Esophagus (tissue), 2 donors: Measurements from ENCODE around the gene SOX13. TPM values are rescaled to one million over a fixed set of nuclear protein-coding genes. Genes with fewer than 3 reads are reported as not detected.
A peak's percentile ranks its signal among the peaks of the same experiment; 100 is the strongest.

Experiments used
- H3K27ac ChIP-seq, 2 donors: one replicate each; pipeline ENCODE4 v1.5.1; 2013; ENCODE audit warnings: low read depth in 2 of 2, mild to moderate bottlenecking in 2 of 2, inconsistent platforms in 1 of 2, low read length in 1 of 2, moderate library complexity in 1 of 2
- H3K27me3 ChIP-seq, 2 donors: one replicate each; pipeline ENCODE4 v1.6.1; 2013; ENCODE audit warnings: low read length in 2 of 2, control low read depth in 1 of 2, mild to moderate bottlenecking in 1 of 2; ENCODE audit not compliant: insufficient read depth in 2 of 2, control insufficient read depth in 1 of 2
- H3K36me3 ChIP-seq, 2 donors: one replicate each; pipeline ENCODE4 v1.6.1; 2013; ENCODE audit warnings: low read length in 1 of 2; ENCODE audit not compliant: control insufficient read depth in 2 of 2, insufficient read depth in 2 of 2
- H3K4me1 ChIP-seq, 2 donors: one replicate each; pipeline ENCODE4 v1.6.1; 2013; ENCODE audit warnings: low read length in 1 of 2; ENCODE audit not compliant: control insufficient read depth in 2 of 2, insufficient read depth in 2 of 2
- H3K4me3 ChIP-seq, 2 donors: one replicate each; pipeline ENCODE4 v1.5.1; 2013; ENCODE audit warnings: low read length in 2 of 2, mild to moderate bottlenecking in 2 of 2, low read depth in 1 of 2, moderate library complexity in 1 of 2
- H3K9me3 ChIP-seq, 2 donors: one replicate each; pipeline ENCODE4 v1.6.1; 2013; ENCODE audit warnings: mild to moderate bottlenecking in 2 of 2, low read depth in 1 of 2, low read length in 1 of 2, moderate library complexity in 1 of 2; ENCODE audit not compliant: control insufficient read depth in 2 of 2, insufficient read depth in 1 of 2
- WGBS, 2 donors: extraction: QIAGEN DNeasy Blood & Tissue Kit; methylation state at CpG; one replicate each; pipeline ENCODE4 v1.1.7; 2013; 5-methylcytosine and 5-hydroxymethylcytosine counted together
- polyA plus RNA-seq, 2 donors: library from polyadenylated mRNA; stranded (reverse); fragments of 200-250 nt; gene quantifications; one replicate each; pipeline ENCODE4 v1.2.3, GENCODE V29; 2013
- donor health status: healthy with polysubstance abuse.
- donor health status: Bipolar disorder and iron deficiency.

SOX13 gene
- polyA plus RNA-seq, 2 donors: 6.9 to 10.4 TPM

DNA sequence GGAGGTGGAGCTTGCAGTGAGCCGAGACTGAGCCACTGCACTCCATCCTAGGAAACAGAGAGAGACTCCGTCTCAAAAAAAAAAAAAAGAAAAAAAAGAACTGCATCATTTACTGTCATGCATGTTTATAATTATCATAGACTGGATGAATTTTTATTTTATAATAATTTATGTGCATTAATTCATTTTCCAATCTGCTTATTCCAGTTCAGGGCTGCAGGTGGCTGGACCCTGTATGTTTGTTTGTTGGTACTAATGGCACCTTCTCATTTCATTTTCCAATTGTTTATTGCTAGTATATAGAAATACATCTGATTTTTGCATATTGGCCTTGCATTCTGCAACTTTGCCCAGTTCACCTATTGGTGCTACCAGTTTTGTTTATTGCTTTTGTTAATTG is 19.0 kb upstream of the SOX13 start:
- no peaks in the 10 kb centered on the region for H3K36me3 ChIP-seq
- H3K27me3 ChIP-seq: no peaks in the 10 kb centered on the region
- no peak overlapping the region for H3K27ac ChIP-seq
- H3K4me1 ChIP-seq: no peaks in the 10 kb centered on the region
- 85 to 91% methylated on average over 2 of the region's 2 CpGs for WGBS, 2 donors
- H3K9me3 ChIP-seq: no peaks in the 10 kb centered on the region
- H3K4me3 ChIP-seq: no peak overlapping the region

DNA sequence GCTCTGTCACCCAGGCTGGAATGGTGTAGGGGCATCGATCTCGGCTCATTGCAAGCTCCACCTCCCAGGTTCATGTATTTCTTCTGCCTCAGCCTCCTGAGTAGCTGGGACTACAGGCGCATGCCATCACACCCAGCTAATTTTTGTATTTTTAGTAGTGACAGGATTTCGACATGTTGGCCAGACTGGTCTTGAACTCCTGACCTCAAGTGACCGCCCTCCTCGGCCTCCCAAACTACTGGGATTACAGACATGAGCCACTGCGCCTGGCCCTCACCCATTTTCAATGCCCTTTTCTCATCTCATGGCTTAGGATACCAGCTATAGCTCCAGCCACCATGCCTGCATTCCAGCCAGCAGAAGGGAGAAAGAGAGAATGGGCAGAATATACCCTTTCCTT is 12.9 kb upstream of the SOX13 start:
- Histone ChIP-seq H3K9me3 (no peaks in the 10 kb centered on the region), H3K27ac (no peak overlapping the region), H3K4me1 (no peaks in the 10 kb centered on the region), H3K4me3 (no peak overlapping the region), H3K27me3 (no peaks in the 10 kb centered on the region), H3K36me3 (no peaks in the 10 kb centered on the region)
- 90 to 91% methylated on average over 7 of the region's 7 CpGs for WGBS, 2 donors

DNA sequence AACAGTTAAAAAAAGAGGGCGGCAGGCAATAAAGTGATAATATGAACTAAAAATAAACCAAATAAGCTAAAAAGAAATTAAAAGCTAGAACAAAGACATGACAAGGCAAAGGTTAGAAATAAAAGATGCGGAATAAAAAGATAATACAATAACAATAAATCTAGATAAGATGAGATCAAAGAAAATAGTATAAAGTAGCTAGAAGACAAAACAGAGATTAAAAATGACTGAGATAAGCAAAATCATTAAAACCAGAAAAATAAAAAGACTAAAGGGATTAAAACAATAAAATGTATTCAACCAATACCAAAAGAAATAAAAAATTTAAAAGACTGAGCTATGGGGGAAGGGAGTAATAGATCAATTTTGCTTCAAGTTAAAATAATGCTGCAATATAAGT is 10.8 kb upstream of the SOX13 start:
- no peak overlapping the region for H3K4me3 ChIP-seq
- H3K4me1 ChIP-seq: no peaks in the 10 kb centered on the region
- no peaks in the 10 kb centered on the region for H3K9me3 ChIP-seq
- no peak overlapping the region for H3K27ac ChIP-seq
- WGBS, 2 donors: 96% methylated on average over 2 of the region's 2 CpGs
- no peaks in the 10 kb centered on the region for H3K36me3 ChIP-seq
- no peaks in the 10 kb centered on the region for H3K27me3 ChIP-seq

DNA sequence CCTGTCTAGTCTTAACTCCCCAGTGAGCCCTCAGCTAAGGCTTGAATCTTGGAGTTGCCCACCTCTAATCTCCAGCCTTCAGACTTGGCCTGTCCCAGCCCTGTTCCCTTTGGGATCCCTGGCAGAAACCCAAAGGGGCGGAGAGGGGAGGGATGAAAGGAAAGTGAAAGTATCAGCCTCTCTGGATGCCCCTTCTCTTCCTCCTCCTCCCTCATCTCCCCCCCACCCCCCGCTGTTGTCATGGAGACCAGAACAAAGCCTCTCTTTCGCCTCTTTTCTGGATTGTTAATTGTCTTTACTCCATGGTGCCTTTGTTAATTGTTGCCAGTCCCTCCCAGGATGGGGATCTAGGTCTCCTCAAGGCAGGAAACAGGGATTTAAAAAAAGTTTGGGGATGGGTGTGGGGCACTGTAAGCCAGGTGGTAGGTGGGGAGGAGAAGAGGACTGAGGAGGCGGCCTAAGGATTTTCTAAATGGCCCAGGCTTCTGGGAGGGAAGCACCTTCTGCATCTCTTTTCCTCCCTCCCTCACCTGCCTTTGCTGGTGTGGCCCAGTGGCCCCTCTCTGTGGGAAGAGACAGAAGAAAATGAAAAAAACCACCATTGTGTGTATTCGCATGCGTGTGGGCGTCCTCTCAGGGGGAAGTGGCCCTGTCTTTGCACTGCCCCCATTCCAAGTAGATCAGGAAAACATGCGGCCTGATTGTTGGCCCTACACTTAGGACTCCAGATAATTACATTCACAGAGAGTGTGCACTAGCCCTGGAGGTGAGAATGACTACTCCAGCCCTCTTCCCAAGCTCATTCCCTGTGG is 7.5 kb upstream of the SOX13 start:
- WGBS, 2 donors: 59 to 62% methylated on average over 8 of the region's 8 CpGs
- Histone ChIP-seq H3K27ac (no peak overlapping the region), H3K4me3 (no peak overlapping the region)

DNA sequence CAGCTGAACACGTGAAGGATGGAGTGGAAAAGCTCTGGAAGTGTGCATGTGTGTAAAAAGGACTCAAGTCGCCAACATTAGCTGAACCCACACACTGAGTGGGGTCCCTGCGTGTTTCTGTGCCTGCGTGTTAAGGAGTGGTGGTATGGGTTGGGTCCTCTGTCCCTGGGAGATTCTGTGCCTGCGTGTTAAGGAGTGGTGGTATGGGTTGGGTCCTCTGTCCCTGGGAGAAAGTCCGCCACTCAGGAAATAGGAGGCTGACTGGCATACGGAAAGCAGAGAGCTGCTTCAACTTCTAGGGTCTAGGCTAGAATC is 7.0 kb upstream of the SOX13 start:
- no peak overlapping the region for H3K4me3 ChIP-seq
- 91 to 93% methylated on average over 7 of the region's 7 CpGs for WGBS, 2 donors
- no peaks in the 10 kb centered on the region for H3K4me1 ChIP-seq
- H3K9me3 ChIP-seq: no peaks in the 10 kb centered on the region
- no peaks in the 10 kb centered on the region for H3K36me3 ChIP-seq
- no peak overlapping the region for H3K27ac ChIP-seq
- H3K27me3 ChIP-seq: no peaks in the 10 kb centered on the region

More for the DNA sequence above, 7.5 kb upstream of the SOX13 start:
- H3K27me3 ChIP-seq: no peaks in the 10 kb centered on the region
- H3K4me1 ChIP-seq: no peaks in the 10 kb centered on the region
- no peaks in the 10 kb centered on the region for H3K9me3 ChIP-seq
- H3K36me3 ChIP-seq: no peaks in the 10 kb centered on the region

DNA sequence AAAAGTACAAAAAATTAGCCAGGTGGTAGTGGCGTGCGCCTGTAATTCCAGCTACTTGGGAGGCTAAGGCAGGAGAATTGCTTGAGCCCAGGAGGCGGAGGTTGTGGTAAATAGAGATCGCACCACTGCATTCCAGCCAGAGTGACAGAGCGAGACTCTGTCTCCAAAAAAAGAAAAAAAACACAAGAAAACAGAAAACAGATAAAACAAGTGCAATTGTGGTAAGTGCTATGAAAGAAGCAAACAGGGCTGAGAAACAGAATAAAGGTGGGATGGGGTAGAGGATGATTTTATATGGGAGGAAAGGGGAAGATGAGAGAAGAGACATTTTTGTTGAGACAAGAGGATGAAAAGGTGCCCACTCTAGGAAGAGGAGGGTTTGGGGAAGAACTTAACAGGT is 5.0 kb upstream of the SOX13 start:
- WGBS, 2 donors: 91 to 95% methylated on average over 5 of the region's 5 CpGs
- Histone ChIP-seq H3K9me3 (no peaks in the 10 kb centered on the region), H3K4me3 (no peak overlapping the region), H3K36me3 (no peaks in the 10 kb centered on the region), H3K27ac (no peak overlapping the region), H3K4me1 (no peaks in the 10 kb centered on the region), H3K27me3 (no peaks in the 10 kb centered on the region)

DNA sequence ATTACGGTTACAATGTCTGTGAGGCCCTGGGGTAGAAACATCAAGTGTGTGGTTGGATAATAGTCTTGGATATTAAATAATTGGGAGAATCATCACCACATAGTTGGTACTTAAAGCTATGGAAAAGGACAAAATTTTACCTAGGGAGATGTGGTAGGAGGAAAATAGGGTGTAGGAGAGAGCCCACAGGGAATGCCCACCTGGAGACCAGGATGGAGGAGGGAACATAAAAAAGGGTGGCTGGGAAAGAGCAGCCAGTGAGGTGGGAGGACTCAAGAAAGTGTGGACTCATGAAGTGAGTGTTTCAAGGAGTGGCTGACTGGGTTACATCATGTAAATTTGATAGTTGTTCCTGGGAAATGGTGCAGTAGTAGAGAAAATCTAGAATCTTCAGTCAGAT is 3.0 kb upstream of the SOX13 start:
- 53 to 71% methylated on average over 1 of the region's 1 CpG for WGBS, 2 donors
- no peak overlapping the region for H3K27ac ChIP-seq
- H3K9me3 ChIP-seq: no peaks in the 10 kb centered on the region
- H3K27me3 ChIP-seq: no peaks in the 10 kb centered on the region
- H3K4me1 ChIP-seq: no peaks in the 10 kb centered on the region
- H3K4me3 ChIP-seq: no peak overlapping the region
- no peaks in the 10 kb centered on the region for H3K36me3 ChIP-seq

DNA sequence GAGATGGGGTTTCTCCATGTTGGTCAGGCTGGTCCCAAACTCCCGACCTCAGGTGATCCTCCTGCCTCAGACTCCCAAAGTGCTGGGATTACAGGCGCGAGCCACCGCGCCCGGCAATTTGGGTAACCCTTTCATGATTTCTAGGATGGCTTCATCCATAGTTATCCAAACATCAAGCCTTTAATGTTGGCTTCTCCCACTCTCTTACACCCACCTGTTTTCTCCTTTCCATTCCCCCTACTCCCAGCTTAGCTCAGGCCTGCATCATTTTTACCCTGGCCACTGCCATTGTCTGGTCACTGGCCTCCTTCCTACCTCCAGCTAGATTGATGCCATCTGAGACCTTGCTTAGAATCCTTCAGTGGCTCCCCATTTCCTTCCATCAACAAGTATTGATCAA is 2.0 kb upstream of the SOX13 start:
- WGBS, 2 donors: 95 to 98% methylated on average over 6 of the region's 6 CpGs

DNA sequence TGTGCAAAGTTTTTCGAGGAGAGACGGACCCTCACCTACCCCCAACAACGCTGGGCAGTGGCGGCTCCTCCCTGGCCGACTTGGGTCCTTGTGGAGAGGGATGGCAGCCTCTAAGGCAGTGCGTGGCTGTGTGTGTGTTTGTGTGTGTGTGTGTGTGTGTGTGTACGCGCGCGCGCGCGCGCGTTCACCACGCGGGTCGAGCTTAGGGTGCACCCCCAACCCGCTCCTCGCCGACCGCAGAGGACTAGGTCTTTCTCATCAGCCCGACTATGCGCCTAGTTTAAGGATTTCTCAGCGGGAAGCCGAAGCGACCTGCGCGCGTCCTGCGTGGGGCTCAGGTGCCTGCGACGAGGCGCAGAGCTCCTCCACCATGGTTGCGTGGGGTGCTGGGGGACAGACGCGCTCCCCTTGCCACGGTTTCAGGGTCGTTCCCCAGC is 940 bp downstream of the SOX13 start:
- H3K27me3 ChIP-seq: no peaks in the 10 kb centered on the region
- H3K36me3 ChIP-seq: no peaks in the 10 kb centered on the region
- H3K4me3 ChIP-seq: peak overlapping the region; percentile 64 to 79
- WGBS, 2 donors: 0% methylated on average over 39 of the region's 39 CpGs
- H3K9me3 ChIP-seq: no peaks in the 10 kb centered on the region
- H3K27ac ChIP-seq: peak overlapping the region; percentile 80 to 93
- peaks cover 0 to 19% of the 10 kb centered on the region in 2 donors for H3K4me1 ChIP-seq

More for the DNA sequence above, 2.0 kb upstream of the SOX13 start:
- Histone ChIP-seq H3K36me3 (no peaks in the 10 kb centered on the region), H3K27me3 (no peaks in the 10 kb centered on the region), H3K9me3 (no peaks in the 10 kb centered on the region), H3K27ac (no peak overlapping the region), H3K4me3 (no peak overlapping the region), H3K4me1 (peaks cover 0 to 5% of the 10 kb centered on the region in 2 donors)
